Loucy (cell line): ENCODE results near the gene STRBP.

Experiments
- CTCF ChIP-seq: fragments of 200-600 bp; sonication (generic); conservative IDR thresholded peaks from 2 replicates; pipeline ENCODE4 v1.5.1; 2014; ENCODE audit warnings: mild to moderate bottlenecking, antibody characterized with exemption, low read length
- EZH2phosphoT487 ChIP-seq: fragments of 200-600 bp; IDR thresholded peaks from 2 replicates; pipeline ENCODE4 v1.6.1; 2018; ENCODE audit warnings: antibody characterized with exemption, mild to moderate bottlenecking, moderate library complexity, borderline replicate concordance

- TF ChIP-seq CTCF (no peak), EZH2phosphoT487 (no peak)
Measured at GRCh38 chr9:123311250-123311752, 42.9 kb upstream of the STRBP start.
